Progenitor cell of endocrine pancreas (in vitro differentiated cells): ENCODE measurements around the gene ASMT. TPM values are rescaled to one million over a fixed set of nuclear protein-coding genes. Genes with fewer than 3 reads are reported as not detected.

ENCODE experiments used
- DNase-seq: peaks from one replicate; pipeline ENCODE4 v3.0.0; 2021; ENCODE audit warnings: low spot score; ENCODE audit not compliant: unreplicated experiment
- H3K27ac Mint-ChIP-seq: 2 replicates; pipeline ENCODE4 v1.8.0; 2021; ENCODE audit warnings: mild to moderate bottlenecking, moderate library complexity, mixed read lengths
- H3K27me3 Mint-ChIP-seq: 2 replicates; pipeline ENCODE4 v1.8.0; 2021; ENCODE audit warnings: mixed read lengths
- H3K36me3 Mint-ChIP-seq: 2 replicates; pipeline ENCODE4 v1.8.0; 2022; ENCODE audit warnings: mixed read lengths; ENCODE audit not compliant: insufficient read depth
- H3K4me1 Mint-ChIP-seq: 2 replicates; pipeline ENCODE4 v1.8.0; 2021; ENCODE audit warnings: low read depth, mixed read lengths
- H3K4me3 Mint-ChIP-seq: 2 replicates; pipeline ENCODE4 v1.8.0; 2021; ENCODE audit warnings: low read depth, mild to moderate bottlenecking, moderate library complexity, mixed read lengths
- H3K9me3 Mint-ChIP-seq: 2 replicates; pipeline ENCODE4 v1.8.0; 2021; ENCODE audit warnings: low read depth, mixed read lengths
- CTCF ChIP-seq: fragments of 200-600 bp; sonication (generic); IDR thresholded peaks from one replicate; pipeline ENCODE4 v1.5.0; 2021; ENCODE audit warnings: antibody characterized with exemption, mild to moderate bottlenecking; ENCODE audit not compliant: unreplicated experiment
- total RNA-seq: library from RNA; stranded (reverse); gene quantifications from 2 replicates; pipeline ENCODE4 v1.2.1, GENCODE V29; 2021

ASMT gene
- total RNA-seq, 1 donor from 2014 or later: 0.36 TPM

- no peak for DNase-seq
- Mint-ChIP-seq H3K27ac (no peak overlapping the region), H3K9me3 (no peaks in the 10 kb centered on the region), H3K27me3 (no peaks in the 10 kb centered on the region), H3K4me3 (no peak overlapping the region), H3K4me1 (peaks cover 7% of the 10 kb centered on the region), H3K36me3 (peaks cover 26% of the 10 kb centered on the region)
- TF ChIP-seq CTCF: no peak
These were observed 19.2 kb upstream of the ASMT start for GRCh38 chrX:1595711-1596060.

GRCh38 chrX:1596676-1597344 is 18.0 kb upstream of the ASMT start:
- H3K9me3 Mint-ChIP-seq: no peaks in the 10 kb centered on the region
- peaks cover 31% of the 10 kb centered on the region for H3K36me3 Mint-ChIP-seq
- no peak for DNase-seq
- no peak overlapping the region for H3K4me3 Mint-ChIP-seq
- H3K4me1 Mint-ChIP-seq: peaks cover 7% of the 10 kb centered on the region
- H3K27ac Mint-ChIP-seq: no peak overlapping the region
- no peaks in the 10 kb centered on the region for H3K27me3 Mint-ChIP-seq
- TF ChIP-seq CTCF: no peak

GRCh38 chrX:1597345-1598020 is 17.4 kb upstream of the ASMT start:
- H3K27ac Mint-ChIP-seq: no peak overlapping the region
- H3K36me3 Mint-ChIP-seq: peaks cover 38% of the 10 kb centered on the region
- no peaks in the 10 kb centered on the region for H3K9me3 Mint-ChIP-seq

GRCh38 chrX:1598021-1598875 is 16.6 kb upstream of the ASMT start:
- no peak for DNase-seq
- Mint-ChIP-seq H3K9me3 (no peaks in the 10 kb centered on the region), H3K36me3 (peaks cover 42% of the 10 kb centered on the region), H3K27me3 (no peaks in the 10 kb centered on the region), H3K27ac (no peak overlapping the region), H3K4me1 (no peaks in the 10 kb centered on the region), H3K4me3 (no peak overlapping the region)
- TF ChIP-seq CTCF: no peak

More at GRCh38 chrX:1597345-1598020, 17.4 kb upstream of the ASMT start:
- Mint-ChIP-seq H3K4me3 (no peak overlapping the region), H3K27me3 (no peaks in the 10 kb centered on the region), H3K4me1 (peaks cover 7% of the 10 kb centered on the region)
- no peak for DNase-seq
- TF ChIP-seq CTCF: no peak
